Stimulated activated CD8-positive, alpha-beta memory T cell treated with anti-CD3 and anti-CD28 coated beads, Interleukin-2, amount 100 ng/mL, for 48 hours (primary cell): ENCODE data around the gene ZNF488.
"Not testable (repeated sequence)": the region's sequence is repeated elsewhere in the genome, so short reads cannot be mapped to it uniquely, and the experiment has no call there.

Experiments used
- DNase-seq, 2 donors: peaks; one replicate each; pipeline ENCODE4 v3.0.0-alpha.2; 2020; ENCODE audit warnings: low read depth in 2 of 2

The ZNF488 gene

DNA sequence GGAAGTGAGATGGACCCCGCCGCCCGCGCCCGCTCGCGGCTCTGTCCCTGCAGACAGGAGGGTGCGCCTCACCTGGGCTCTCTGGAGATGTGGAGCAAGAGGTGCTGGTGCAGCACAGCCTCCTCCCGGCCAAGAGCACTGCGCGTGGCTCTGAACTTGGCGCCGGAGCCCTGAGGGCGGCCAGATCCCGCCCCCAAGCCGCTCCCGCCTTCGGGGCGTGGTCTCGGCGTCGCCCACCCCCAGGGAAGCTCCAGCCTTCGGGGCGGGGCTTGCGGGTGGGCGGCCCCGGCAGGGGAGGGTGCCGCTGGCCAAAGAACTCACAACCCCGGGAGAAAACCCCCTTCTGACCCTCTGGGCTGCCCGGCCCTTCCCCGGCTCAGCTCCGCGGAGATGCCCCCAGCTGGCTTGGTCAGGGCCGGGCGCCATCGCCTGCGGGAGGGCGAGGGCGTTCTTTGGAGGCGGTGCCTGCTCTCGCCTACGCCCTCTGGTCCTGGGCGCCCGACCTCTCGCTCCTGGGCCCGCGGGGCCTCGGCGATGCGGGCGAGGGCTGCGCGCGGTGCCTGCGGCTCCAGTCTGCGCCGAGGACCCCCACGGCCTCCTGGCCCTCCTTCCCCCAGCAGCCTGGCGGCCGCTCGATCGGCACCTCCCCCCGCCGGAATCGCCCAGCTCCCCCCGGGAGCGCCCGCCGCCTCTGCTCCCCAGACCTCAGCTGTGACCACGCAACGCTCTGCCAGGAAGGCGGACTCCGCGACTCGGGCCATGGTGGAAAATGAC, at the start of gene ZNF488:
Gene ZNF488 (minus strand): TSS at position 146 of the 774 bp plus-strand sequence. CDS start 15,464 bp downstream, outside the sequence.
- DNase-seq = peak; percentile 60 to 69

DNA sequence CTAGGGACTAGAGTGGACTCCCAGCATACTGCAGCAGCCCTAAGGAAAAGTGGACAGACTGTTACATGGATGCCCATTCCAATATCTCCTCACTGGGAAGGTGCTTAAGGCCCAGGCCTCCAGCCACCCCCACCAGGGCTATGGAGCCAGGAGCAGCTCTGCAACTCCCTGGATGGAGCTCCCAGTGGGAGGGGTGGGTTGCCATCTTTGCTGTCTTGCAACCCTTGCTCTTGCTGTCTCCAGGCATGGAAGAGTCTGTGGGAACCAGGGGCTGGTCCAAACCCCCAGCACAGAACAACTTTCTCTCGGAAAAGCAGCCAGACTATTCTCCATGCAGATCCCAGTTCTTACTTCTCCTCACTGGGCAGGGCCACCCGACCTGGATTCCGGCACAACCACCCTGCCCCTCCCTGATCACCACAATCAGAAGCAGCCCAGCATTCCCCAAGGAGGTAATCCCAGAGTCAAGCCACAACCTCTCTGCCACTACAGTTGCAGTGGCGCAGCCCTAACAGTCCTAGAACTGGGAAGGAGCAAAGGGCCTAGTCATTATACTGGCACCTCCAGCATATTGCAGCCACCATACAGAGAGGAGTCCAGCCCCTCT, 41.8 kb upstream of the ZNF488 start:
- no peak for DNase-seq

- DNase-seq = no peak
These were observed 40.1 kb upstream of the ZNF488 start for GRCh38 chr10:47424231-47424630.

GRCh38 chr10:47423476-47423875, 39.4 kb upstream of the ZNF488 start:
- DNase-seq = no peak

DNA sequence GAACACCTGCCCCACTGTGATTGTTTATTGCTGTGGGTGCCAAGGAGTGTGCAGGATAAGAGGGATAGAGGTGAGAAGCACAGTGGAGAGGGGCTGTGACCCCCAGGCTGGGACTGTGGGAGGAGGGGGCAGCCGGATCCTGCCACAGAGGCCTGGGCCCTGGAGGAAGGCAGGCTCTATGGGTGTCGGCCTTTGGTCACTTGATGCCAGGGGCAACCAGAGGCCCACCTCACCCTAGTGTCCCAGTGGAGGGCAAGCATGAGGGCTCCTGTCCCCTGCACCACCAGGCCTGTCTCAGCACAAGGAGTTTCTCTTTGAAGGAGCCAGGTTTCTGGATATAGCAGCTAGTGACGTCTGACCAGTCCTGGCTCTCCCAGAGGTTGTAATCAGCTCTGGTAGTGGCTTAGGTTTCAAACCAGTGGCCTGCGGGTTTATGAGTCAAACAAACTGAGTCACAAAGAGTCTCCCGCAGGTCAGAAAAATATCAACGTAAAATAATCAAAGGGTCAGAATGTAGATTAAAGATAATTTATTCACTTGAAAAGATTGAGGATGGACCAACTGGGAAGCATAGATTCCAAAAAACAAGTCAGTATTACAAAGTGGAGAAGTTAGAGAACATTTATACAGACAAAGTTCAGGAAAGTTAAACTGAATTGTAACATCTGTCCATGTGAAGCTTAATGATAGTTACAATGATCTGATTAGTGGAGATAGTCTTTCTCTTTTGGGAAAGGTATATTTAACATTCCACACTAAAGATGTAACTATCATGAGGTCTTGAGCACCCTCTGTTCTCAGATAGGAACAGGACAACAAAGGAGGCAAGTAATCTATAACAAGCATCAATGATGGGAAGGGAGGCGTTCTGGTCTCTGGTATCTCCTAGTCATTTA, 37.2 kb upstream of the ZNF488 start:
- no peak for DNase-seq

GRCh38 chr10:47420305-47421056, 36.4 kb upstream of the ZNF488 start:
- DNase-seq = no peak

DNA sequence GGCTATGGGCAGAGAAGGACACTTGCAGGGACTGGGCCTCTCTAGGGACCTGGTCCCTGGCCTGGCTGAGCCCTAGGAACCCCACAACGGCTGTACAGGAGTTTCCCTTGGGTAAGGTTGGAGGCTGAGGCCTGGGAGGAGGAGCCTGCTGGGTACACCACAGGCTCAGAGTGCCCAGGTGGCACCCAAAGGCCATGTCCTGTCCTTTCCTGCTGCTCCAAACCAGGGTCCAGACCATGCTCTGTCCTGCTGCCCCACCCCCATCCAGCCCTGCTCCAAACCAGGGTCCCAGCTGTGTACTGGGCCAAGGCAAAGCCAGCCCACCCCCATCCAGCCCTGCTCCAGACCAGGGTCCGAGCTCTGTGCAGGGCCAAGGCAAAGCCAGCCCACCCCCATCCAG, 35.3 kb upstream of the ZNF488 start:
- DNase-seq = no peak

DNA sequence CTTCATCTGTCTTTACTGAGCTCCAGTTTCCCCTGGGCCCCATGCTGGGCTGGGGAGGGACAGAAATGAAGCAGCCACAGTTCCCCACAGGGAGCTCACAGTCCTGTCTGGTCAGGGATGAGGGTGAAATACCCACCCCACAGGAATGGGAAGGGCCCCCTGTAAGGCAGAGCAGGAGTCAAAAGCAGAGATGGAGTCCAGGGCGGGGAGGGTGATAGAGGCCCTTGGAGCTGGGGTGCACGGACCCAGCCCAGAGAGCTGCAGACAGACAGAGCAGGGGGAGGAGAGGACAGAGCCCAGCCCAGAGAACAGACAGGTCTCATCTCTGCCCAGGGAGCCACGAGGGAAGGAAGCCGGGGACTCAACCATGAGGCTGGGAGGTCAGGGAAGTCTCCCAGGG, 34.9 kb upstream of the ZNF488 start:
- no peak for DNase-seq

GRCh38 chr10:47418321-47418720, 34.2 kb upstream of the ZNF488 start:
- no peak for DNase-seq

- DNase-seq = not testable (repeated sequence)
These were observed 32.5 kb upstream of the ZNF488 start for GRCh38 chr10:47416305-47417218.

DNA sequence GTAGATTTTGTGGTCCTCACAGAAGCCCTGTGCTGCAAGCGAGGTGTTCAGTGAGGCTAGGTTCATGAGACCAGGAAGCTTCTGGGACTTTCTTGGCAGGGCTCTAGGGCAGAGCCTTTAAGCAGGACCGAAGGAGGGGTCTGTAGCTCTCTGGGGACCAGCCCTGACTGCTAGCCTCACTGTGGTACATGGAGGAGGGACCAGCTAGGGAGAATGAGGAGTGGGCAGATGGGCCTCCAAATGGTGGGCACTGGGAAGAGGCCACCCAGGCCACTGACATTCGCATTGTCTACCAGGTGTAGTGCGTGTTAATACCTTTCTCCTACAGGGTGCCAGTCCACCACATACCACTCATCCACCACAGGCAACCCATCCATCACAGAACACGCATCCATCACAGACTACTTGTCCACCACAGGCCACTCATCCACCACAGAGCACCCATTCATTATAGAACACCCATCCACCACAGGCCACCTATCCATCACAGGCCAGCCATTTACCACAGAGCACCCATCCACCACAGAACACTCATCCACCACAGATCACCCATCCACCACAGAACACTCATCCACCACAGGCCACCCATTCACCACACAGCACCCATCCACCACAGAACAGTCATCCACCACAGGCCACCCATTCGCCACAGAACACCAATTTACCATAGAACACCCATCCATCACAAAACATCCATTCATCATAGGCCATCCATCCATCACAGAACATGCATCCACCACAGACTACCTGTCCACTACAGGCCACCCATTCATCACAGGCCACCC, 31.6 kb upstream of the ZNF488 start:
- peak in 1 of 2 donors; percentile 3 for DNase-seq

- no peak for DNase-seq
These were observed 30.8 kb upstream of the ZNF488 start for GRCh38 chr10:47414752-47415519.

DNA sequence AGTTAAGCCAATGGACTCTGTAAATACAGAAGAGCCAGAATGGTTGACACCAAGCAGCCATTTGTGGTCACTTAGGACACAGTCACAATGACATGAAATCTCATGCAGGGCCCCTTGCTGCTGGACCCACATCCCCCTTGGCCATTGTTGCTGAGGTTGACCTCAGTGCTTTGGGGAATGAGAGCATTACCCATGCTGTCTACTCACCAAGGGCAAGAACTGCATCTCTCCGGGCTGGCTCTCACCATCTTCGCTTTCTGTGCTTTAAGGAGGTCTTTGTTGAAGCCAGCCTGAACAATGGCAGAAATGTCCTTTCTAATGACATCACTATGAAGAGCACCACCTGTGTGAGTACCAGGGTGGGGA, 30.1 kb upstream of the ZNF488 start:
- DNase-seq = no peak

DNA sequence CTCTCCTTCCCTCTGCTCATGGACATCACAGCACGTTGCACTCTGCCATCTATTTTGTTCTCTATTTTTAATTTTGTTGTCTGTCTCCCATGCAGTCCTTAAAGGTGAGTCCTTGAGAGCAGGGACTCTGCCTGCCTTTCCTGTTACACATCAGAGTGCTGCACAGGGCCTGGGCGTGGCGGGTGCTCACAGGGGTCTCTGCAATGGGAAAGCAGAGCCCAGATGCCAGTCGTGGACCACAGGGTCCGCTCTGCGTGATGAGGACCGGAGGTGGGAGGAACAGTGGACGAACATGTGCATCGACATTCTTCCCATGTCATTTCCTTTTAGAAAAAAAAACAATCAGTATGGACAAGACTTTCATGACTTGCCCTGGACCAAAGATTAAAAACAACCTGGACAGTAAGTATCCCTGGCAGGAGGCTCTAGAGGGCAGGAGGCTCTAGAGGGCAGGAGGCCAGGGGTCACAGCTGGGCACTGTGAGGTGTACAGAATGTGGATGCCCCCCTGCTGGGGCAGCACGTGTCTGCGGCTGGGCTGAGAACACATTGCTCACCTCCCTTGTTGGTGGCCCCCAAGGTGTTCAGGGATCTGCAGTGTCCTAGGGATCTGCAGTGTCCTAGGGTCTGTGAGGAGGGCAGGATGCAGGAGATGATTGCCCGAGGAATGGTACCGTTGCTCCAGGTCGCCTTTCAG, 29.6 kb upstream of the ZNF488 start:
- no peak for DNase-seq

GRCh38 chr10:47412869-47413268, 28.8 kb upstream of the ZNF488 start:
- no peak for DNase-seq

- DNase-seq = no peak
These were observed 28.2 kb upstream of the ZNF488 start for GRCh38 chr10:47412177-47412730.

DNA sequence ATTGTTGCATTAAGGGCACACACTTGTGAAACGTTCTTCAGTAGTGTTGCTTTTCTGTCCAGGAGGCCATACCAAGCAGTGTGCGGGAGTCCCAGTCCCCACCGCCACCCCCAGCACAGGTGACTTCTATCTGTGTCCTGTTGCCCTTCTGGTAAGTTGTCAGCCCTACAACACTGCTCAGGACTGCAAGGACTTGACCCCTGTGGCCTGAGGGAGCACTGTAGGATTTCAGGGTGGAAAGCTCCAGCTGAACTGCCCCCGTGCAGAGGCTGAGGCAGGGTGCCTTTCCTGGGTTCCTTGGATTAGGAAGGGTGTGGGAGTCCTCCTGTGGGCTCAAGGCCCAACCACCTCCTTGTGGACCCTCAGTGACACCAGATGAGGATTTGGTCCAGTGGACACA, 26.8 kb upstream of the ZNF488 start:
- no peak for DNase-seq

- DNase-seq = no peak
These were observed 26.2 kb upstream of the ZNF488 start for GRCh38 chr10:47410271-47410670.
